Activated CD8-positive, alpha-beta memory T cell treated with anti-CD3 and anti-CD28 coated beads, Interleukin-2, amount 50 U/mL, for 24 hours (primary cell): ENCODE results near the gene CXCR6.

Experiments
- DNase-seq: peaks from one replicate; pipeline ENCODE4 v3.0.0-alpha.2; 2020; ENCODE audit errors: extremely low read depth

CXCR6 gene

DNA sequence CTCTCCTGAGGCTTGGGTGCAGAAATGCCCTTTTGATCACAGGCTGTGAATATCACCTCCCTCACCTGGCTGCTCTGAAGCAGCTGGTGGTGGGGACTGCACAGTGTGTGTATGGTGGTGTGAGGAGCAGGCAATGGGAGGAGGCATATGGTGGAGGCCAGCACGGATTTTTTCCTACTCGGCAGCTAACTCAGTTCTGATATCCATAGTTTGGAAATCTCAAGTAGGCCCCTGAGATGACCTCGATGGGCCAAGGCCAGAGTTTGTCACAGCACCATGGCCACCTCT, 21.3 kb upstream of the CXCR6 start:
- no peak for DNase-seq

DNA sequence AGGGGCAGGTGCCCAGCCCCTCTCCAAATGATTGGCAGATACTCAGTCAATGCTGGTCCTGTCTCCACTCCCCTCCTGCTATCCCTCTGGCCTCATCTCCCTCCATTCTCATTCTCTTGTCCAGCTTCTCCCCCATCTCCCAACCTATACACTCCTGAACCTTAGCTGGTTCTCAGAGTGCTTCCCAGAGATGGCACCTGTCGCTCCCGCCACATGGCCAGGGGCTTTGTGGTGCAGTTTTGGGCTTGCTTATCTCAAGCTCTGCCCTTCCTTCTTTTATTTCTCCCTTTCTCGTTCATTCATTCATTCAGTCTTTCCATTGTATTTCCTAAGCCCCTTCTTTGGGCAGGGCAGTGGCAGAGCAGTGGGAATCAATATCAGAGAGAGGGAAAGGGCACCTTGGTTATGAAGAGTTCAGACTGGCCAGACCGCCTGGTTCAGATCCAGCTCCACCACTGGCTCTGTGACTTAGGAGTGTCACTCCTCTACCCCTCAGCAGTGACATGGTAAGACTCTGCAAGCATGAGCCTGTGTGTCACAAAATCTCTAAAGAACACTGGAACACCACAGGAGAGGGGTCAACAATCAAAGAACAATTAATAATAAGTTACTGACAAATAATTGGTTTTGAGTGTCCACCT, 20.2 kb upstream of the CXCR6 start:
- no peak for DNase-seq

DNA sequence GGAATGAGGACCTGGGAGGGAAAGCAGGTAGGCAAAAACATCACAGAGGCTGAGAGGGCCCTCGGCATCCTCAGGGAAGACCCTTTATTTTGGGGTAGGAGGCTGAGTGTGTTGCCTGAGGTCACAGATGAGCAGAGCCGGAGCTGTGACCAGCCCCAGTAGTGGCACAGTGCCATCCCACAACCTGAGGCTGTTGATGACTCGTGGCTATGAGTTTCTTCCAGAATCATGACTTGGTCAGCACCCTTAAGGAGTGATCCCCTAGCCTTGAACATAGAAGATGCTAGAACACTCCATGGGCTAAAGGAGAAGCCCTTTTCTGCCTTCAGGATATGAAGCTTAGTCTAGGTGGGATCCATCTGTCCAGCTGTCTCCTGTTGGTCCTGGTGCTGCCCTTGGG, 19.5 kb upstream of the CXCR6 start:
- DNase-seq: no peak

GRCh38 chr3:45927881-45928280, 15.4 kb upstream of the CXCR6 start:
- DNase-seq: no peak

DNA sequence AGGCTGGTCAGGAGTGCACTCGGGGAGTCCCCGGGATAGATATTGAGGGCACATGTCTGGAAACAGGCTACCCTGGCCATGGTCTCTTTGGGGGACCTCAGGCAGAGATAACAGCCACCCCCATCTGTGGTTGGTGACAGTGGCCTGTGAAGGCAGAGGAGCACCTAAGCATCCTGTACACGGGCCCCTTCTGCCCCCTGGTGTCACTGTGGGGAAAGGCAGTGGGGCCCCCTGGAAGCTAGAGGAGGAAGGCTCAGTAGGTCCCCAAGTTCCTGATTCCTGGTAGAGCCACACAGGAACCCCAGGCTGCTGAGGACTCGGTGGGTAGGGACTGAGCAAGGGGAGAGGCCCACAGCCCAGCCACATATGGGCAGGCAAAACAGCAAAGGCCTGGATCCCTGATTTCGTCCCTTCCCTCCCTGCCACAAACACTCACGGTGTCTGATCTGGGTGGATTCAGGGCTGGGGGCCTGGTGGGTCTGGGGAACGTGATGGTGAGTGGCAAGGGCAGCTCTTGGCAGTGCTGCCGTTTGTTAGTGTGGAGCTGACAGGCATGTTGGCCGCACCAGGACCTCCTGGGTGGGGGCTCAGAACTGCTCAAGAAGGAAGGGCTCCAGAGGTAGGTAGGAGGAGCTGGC, 14.1 kb upstream of the CXCR6 start:
- DNase-seq: no peak

DNA sequence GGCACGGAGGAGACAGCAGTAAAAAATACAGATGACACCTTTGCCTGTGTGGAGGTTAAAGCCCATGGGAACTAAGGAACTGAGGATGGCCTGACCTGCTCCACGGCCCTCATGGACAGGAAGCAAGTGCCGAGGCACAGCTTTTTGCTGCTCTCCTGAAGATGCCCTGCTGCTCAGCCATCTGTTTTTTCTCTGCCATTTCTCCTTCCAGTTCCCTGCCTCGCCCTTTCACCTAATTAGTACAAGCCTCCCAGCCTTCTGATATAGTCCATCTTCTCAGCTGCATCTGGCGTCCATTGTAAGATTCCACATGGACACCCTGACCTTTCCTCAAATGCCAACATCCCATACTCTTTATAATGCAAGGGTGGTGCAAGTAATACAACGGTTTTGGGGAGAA, 11.8 kb upstream of the CXCR6 start:
- DNase-seq: no peak

GRCh38 chr3:45932112-45932511, 11.2 kb upstream of the CXCR6 start:
- DNase-seq: no peak

GRCh38 chr3:45933591-45933990, 9.7 kb upstream of the CXCR6 start:
- DNase-seq: no peak

DNA sequence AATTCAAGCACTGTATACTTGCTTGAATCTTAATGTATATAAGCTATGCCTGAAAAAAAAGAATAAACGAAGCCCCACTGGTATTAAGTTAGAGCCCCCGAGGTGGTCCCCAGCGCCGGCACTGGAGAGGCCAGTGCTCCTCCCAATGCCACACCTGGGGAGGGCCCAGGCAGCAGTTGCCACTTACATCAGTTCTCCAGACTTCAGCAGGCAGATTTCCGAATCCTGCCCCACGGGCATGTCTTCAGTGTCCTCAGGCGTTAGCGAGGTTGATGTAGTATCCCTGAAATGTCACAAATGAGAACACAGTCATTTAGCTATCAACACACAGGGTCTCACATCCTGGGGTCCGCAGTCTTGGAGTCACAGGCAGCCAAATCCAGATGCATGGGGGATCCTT, 7.0 kb upstream of the CXCR6 start:
- no peak for DNase-seq

GRCh38 chr3:45937206-45938042, 5.8 kb upstream of the CXCR6 start:
- no peak for DNase-seq

DNA sequence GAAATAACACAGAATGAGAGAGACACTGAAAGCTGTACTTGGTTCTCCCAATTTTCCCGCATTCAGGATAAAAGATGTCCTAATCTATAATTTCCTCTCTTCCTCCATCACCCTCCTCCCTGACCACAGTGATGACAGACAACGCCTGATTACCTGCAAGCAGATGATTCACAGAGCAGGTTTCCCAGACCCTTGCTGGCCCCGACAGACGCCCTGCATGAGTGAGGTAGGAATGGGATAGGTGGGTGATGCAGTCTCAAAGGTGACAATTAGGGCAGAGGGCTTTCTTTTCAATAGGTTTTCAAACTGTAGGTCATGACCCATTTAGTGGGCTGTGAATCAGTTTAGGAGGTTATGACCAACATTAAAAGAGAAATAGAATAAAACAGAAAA, 5.2 kb upstream of the CXCR6 start:
- DNase-seq: no peak

- peak; percentile 84 for DNase-seq
Observed at GRCh38 chr3:45938864-45939263, 4.4 kb upstream of the CXCR6 start.

- no peak for DNase-seq
Observed at GRCh38 chr3:45939341-45939771, 3.9 kb upstream of the CXCR6 start.

DNA sequence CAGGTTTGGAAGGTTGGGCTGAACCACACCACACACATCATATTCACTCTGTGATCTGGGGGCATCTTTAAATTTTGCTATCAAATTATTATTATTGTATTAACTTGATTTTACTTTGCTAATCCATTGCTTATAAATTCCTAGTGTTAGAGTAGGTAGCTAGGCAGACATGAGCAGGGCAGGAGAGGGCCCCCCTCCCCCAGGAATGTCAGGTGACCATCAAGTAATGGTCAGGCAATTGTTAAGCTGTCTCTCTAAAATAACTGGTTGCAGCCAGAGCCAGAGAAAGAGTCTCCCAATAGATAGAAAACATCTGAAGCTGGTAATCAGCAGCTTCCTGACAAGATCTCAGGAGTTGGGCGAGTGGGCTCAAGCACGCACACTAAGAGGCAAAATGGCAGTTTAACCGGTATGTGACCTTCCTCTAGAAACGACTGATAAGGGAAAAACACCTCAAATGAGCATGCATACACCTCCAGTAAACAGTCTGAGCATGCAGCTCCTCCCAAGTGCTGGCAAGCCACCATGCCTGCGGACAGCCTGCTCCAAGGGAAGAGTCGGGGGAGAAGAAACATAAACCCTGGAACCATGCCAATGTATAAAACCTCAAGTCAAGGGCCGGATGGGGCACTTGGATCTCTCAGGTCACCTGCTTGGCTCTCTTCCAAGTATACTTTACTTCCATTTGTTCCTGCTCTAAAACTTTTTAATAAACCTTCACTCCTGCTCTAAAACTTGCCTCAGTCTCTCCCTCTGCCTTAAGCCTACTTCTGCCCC, 3.1 kb upstream of the CXCR6 start:
- DNase-seq: no peak

- no peak for DNase-seq
Observed at GRCh38 chr3:45940781-45941365, 2.4 kb upstream of the CXCR6 start.

DNA sequence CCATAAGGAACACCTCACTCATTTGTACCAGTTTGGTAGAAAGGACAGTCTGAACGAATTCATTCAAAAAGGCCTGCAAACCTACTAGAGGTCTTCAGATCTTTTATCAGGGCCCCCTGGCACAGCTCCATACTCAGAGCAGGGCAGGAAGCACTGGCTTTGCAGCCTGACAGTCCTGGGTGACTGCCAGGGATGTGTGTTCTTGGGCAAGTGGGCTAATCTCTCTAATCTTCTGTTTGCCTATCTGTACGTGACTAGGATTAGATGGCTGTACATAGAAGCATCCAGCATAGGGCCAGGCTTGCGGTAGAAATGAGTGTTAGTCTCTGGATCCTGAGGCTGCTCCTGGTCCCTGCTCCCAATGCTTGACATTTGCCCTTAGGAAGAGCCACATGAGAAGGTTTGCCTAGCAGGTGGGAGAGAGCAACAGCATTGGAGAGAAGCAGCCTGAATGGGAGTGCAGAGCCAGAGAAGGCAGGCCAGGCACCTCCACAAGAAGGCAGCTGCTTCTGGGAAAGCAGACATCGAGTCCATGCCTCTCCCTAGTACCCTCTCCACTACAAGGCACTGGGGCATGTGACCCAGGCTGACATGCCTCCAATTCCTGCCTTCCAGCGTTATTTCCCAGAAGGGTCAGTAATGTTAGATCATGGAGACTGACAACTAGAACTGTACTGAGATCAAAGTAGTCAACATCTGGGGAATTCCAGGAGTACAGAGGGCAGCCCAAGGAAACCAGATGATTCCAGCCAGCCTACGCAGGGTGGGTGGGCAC, 1.0 kb upstream of the CXCR6 start:
- no peak for DNase-seq

DNA sequence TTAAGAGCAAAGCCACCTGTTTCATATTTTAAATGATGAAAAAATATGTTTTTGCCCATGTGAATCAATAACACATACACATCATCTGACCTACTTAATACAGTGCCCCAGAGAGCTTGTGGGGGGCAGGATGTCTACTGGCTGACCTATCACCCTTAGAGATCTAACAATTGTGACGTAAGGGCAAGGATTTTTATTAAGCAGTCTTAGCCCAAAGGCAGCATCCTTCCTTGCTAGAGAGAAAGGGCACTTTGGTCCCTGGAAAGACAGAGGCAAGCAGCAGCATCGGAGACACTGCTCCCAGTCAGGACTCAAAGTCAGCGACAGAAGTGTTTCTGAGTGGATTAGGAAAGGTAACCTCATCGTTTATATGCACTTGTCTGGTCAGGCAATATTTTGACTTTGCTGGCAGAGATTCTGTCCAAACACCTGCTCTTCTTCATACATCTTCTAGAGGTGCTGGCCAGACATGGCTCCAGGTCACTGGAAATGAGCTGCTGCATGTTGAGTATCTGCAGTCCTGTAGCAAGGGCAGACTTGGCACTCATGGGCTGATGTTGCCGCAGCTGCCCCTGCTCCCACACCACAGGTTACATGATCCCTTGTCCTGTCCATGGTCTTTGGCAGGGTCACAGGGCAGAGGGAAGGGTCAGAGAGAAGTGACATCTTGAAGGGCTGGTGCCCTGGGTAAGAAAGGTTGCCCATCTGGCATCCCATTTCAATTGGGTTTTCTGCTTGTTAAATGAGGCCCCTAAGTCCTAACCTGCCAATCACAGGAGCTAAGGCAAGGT, 1.8 kb downstream of the CXCR6 start:
- DNase-seq: no peak

DNA sequence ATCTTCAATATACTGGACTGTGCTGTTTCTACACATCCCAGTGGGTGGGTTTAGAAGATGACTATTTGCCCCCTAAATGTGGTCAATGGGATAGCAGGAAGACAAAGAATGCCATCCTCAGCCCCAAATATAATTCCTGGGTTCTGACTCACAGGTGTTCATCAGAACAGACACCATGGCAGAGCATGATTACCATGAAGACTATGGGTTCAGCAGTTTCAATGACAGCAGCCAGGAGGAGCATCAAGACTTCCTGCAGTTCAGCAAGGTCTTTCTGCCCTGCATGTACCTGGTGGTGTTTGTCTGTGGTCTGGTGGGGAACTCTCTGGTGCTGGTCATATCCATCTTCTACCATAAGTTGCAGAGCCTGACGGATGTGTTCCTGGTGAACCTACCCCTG, 3.0 kb downstream of the CXCR6 start:
- DNase-seq: no peak

DNA sequence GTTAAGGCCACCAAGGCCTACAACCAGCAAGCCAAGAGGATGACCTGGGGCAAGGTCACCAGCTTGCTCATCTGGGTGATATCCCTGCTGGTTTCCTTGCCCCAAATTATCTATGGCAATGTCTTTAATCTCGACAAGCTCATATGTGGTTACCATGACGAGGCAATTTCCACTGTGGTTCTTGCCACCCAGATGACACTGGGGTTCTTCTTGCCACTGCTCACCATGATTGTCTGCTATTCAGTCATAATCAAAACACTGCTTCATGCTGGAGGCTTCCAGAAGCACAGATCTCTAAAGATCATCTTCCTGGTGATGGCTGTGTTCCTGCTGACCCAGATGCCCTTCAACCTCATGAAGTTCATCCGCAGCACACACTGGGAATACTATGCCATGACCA, 3.6 kb downstream of the CXCR6 start:
- DNase-seq: no peak

- DNase-seq: no peak
Observed at GRCh38 chr3:45947361-45947760, 4.1 kb downstream of the CXCR6 start.
